Fibroblast of lung (primary cell): ENCODE results near the gene INF2.

Experiments
- EZH2 ChIP-seq: IDR thresholded peaks from 2 replicates; pipeline ENCODE4 v1.5.1; 2012; ENCODE audit warnings: low read length, control low read depth, mild to moderate bottlenecking; ENCODE audit errors: missing control alignments
- TF ChIP-seq, protein P1 (sequence below), 2 donors: IDR thresholded peaks in 1 of 2; conservative IDR thresholded peaks in 1 of 2; 1 replicate in 1 of 2; 2 replicates in 1 of 2; pipeline ENCODE4 v1.5.1; 2011 to 2012; ENCODE audit warnings: low read length in 2 of 2, control low read depth in 1 of 2, inconsistent platforms in 1 of 2, low read depth in 1 of 2, mild to moderate bottlenecking in 1 of 2

DNA sequence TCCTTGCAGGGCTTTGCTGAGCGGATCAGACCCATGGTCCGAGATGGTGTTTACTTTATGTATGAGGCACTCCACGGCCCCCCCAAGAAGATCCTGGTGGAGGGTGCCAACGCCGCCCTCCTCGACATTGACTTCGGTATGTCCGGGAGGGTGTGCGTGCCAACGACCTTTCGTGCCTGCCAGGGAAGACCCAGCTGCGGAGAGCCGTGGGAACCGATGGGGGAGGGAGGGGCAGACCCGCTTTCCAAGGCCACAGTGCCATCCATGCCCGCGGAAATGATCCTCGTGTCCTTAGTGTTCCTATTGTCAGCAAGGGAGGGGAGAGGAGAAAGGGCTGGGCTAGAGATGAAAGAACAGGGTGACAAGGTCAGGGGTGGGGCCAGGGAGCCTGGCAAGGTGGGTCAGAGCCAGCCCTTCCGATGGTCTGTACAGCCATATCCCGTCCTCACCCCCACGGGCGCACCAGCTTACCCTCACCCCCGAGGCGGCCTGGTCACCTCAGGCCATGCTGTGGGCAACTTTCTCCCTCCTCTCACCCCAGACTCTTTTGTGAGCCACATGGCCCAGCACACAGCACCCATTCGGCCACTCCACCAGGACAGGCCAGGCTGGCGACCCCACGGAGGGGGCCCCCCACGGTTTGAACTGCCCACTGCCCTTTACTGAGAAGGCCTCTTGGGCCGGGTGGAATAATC lies 51.8 kb downstream of the INF2 start:
- TF ChIP-seq, protein P1, sequence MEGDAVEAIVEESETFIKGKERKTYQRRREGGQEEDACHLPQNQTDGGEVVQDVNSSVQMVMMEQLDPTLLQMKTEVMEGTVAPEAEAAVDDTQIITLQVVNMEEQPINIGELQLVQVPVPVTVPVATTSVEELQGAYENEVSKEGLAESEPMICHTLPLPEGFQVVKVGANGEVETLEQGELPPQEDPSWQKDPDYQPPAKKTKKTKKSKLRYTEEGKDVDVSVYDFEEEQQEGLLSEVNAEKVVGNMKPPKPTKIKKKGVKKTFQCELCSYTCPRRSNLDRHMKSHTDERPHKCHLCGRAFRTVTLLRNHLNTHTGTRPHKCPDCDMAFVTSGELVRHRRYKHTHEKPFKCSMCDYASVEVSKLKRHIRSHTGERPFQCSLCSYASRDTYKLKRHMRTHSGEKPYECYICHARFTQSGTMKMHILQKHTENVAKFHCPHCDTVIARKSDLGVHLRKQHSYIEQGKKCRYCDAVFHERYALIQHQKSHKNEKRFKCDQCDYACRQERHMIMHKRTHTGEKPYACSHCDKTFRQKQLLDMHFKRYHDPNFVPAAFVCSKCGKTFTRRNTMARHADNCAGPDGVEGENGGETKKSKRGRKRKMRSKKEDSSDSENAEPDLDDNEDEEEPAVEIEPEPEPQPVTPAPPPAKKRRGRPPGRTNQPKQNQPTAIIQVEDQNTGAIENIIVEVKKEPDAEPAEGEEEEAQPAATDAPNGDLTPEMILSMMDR (conservative IDR thresholded peaks at IDR 0.05 in 1 of 2, IDR thresholded peaks at IDR 0.05 in 1 of 2; ENCODE audit: low read depth in 1 of 2, low read length in 2 of 2) = no peak
- TF ChIP-seq EZH2 = no peak
